Activated gamma-delta T cell treated with Interleukin-2 at 50 U/mL for 16 hours (primary cell): ENCODE data around the gene PDGFC.
A peak's percentile ranks its signal among the peaks of the same experiment; 100 is the strongest.

Experiments
- DNase-seq: peaks from one replicate; pipeline ENCODE4 v3.0.0-alpha.2; 2020

Gene PDGFC

GRCh38 chr4:156971676-156972378, at the start of gene PDGFC:
PDGFC (minus strand) TSS chr4:156971799; CDS start chr4:156970903, 896 bp downstream.
- DNase-seq: peak; percentile 6

- DNase-seq: no peak
These were observed 49.3 kb upstream of the PDGFC start for GRCh38 chr4:157020882-157021281.

DNA sequence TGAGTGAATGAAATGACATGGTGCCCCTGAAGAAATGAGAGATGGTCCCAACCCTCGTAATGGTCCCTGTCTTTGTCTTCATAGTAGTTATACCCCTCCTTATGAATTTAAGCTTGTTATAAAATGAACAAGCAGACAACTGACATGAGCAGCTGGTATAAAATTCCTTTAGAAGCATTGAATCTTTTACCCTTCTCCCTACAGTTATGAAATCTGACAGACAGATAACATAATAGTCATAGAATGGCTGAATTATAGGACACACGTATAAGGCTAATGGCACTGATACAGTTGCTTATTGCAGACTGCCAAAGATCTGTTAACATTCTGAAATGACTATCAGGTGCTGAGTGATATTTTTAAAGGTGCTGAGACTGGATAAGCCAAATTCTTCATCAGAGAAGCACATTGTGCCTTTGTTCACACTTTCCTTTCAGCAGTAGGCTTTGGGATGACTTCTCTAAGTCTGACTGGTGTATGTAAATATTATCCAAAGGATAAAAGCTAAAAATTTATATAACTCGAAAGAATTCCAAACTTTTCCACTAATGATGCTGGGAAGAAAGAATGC, 47.4 kb upstream of the PDGFC start:
- no peak for DNase-seq

DNA sequence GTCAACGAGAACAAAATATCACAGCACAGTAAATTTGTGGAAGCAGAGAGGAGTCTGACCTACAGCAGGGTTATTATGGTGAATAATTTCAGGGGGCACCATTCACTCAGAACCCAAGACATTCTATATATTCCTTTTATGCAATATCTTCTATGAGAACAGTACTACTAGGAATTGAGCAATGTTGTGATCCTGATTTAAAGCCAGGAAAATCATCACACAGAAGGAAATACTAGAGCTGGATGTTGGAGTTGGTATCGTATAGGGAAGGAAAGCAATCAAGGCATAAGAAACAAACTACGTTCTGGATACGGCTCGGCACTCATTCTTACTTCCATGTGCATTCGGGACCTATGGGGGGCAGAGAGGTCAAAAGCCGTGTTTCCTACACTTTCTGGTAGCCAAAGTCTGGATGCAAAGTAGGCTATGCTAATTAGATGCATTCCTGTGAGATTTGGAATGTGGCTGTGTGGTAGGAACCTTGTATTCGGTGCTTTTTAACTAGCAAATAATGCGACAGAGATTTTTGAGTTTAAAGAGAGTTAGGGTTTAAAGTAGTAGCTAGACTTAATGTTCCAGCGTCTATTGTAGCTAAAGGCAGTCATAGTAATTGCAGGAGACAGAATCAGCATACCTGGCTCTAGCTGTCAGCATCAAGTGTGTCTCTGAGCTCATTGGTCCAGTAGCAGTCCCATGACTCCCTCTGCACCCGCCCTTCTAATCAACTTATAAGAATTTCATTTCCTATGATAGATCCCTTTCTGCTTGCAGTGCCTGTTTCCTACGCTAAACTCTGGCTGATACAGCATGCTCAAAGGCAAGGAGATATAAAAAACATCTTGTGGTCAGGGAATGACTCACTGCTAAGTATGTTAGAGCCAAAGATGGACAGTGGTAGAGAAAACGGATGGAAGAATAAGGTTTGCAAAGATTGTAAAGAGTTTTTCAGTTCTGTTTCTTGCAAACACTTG, 43.3 kb upstream of the PDGFC start:
- DNase-seq: no peak

DNA sequence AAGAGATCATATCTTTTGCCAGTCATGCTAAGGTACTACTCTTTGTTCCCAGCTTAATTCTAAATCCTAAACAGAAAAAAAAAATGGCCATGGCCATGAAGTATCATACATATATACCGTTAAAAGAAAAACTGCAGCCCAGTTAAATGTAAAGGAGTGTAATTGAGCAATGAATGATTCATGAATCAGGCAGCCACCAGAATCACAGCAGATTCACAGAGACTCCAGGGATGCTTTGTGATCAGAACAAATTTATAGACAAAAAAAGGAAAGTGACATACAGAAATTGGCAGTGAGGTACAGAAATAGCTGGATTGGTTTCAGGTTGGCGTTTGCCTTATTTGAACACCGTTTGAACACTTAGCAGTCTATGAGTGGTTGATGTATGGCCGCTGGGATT, 42.1 kb upstream of the PDGFC start:
- DNase-seq: no peak

DNA sequence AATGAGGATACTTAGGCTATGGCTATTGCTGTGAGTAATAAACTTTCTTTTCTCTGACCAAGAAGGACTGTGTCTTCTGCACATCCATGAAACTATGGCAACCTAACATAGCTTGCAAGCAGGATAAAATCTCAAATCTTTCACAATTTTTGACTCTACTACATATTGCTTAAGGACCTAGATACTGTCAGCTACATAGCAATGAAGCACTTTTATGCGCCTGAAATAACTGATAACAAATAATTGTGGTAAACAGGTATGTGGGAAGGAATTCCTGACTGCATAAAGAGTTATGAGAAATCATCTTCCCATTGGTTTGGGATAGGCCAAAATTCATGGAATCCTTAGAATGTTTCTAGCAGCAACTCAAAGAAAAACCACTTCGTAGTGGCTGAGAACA, 41.2 kb upstream of the PDGFC start:
- no peak for DNase-seq

GRCh38 chr4:157012296-157012695, 40.7 kb upstream of the PDGFC start:
- DNase-seq: no peak

- no peak for DNase-seq
These were observed 39.0 kb upstream of the PDGFC start for GRCh38 chr4:157010630-157011029.

GRCh38 chr4:157005831-157006230, 34.2 kb upstream of the PDGFC start:
- no peak for DNase-seq

GRCh38 chr4:157005193-157005592, 33.6 kb upstream of the PDGFC start:
- DNase-seq: no peak

- DNase-seq: no peak
These were observed 32.9 kb upstream of the PDGFC start for GRCh38 chr4:157004279-157005161.

- no peak for DNase-seq
These were observed 27.5 kb upstream of the PDGFC start for GRCh38 chr4:156999175-156999517.

- no peak for DNase-seq
These were observed 27.0 kb upstream of the PDGFC start for GRCh38 chr4:156998500-156999174.

GRCh38 chr4:156992943-156993342, 21.3 kb upstream of the PDGFC start:
- DNase-seq: no peak

GRCh38 chr4:156991161-156991560, 19.6 kb upstream of the PDGFC start:
- no peak for DNase-seq

DNA sequence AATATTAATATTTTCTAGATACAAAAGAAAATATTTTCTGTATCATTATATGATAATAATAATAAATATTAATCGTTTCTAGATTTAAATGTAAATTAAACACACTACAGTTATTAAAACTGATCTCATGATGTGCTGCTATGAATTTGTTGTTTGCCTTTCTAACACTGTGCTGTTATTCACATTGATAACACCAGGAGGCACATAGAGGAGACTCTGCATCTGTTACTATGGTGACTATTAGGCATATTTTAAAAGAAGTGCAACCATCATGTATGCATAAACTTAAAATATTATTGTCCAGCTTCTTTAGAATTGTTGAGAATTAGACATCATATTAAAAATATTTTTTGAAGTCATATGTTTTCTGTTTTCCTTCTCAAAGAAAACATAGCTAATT, 11.8 kb upstream of the PDGFC start:
- no peak for DNase-seq

DNA sequence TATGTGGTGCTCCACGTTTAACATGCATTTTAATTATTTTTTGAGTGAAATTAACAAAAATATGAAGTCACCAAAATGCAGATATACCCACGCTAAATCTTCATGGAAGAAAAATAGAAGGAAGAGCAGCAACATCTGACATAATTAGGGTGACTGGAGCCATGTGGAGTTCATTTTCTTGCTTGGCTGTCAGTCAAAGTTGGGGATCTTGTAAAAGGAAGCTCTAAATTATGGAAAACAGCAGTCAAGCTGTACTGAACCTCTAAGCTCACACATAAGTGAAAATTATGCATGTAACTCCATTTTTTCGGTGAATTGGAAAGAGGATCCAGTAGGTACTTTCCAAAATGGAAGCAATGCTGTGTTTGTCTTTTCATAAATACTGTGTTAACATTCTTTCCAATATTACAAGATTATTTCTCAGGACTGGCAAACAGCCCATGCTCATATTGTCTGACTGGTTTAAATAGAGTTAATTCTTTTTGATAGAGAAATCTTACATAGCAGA, 9.7 kb upstream of the PDGFC start:
- DNase-seq: no peak

GRCh38 chr4:156977435-156978160, 6.0 kb upstream of the PDGFC start:
- DNase-seq: no peak

- no peak for DNase-seq
These were observed 4.5 kb upstream of the PDGFC start for GRCh38 chr4:156976147-156976546.

DNA sequence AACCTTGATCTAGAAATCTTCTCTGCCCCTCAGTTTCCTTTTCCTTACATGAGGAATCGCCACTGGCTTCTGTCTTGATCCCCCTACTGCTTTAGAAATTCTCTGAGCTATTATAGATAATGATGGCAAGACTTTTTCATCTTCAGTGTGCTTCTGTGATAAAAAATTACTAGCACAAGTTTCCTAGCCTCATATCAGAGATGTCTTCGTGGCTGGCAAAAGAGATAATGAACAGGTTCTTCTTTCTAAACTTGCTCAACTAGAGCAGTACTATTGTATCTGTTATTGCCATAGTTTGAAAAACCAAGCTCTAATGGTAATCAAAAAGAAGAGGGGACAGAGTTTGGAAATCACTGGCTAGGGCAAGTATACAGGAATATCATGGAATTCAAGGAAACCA, 4.1 kb upstream of the PDGFC start:
- DNase-seq: no peak

DNA sequence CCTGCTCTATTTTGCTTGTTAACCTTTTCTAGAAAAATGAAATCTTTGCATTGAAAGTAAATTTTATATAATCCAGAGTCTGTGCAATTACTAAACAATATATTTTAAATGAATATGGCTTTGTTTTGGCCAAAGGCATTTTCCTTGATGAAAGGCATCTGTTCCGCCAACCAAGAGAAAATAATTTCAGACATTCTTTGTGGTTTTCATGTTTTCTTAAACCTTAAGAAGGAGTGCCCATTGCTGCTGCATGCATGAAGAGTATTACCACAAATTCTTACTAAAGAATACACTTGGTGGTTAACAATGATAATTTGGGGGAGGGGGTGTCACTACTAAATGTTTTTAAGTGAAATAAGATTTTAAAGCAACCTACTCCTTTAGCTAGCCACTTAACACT, 2.7 kb upstream of the PDGFC start:
- DNase-seq: no peak
